Parathyroid adenoma (tissue), 2 donors: ENCODE results near the gene GGT5.
"Not testable (repeated sequence)": the region's sequence is repeated elsewhere in the genome, so short reads cannot be mapped to it uniquely, and the experiment has no call there.

Source experiments
- H2AFZ ChIP-seq: fragments of 300-600 bp; sonication (generic); one replicate; pipeline ENCODE4 v1.7.0; 2017; ENCODE audit warnings: antibody characterized with exemption, mild to moderate bottlenecking
- H3K27ac ChIP-seq: fragments of 300-600 bp; sonication (generic); one replicate; pipeline ENCODE4 v1.7.0; 2017
- H3K27me3 ChIP-seq: fragments of 300-600 bp; sonication (generic); one replicate; pipeline ENCODE4 v1.7.0; 2017; ENCODE audit warnings: low read length; ENCODE audit not compliant: control insufficient read depth, insufficient read depth
- H3K36me3 ChIP-seq: fragments of 300-600 bp; sonication (generic); one replicate; pipeline ENCODE4 v1.7.0; 2017; ENCODE audit warnings: low read length; ENCODE audit not compliant: control insufficient read depth, insufficient read depth
- H3K4me1 ChIP-seq: fragments of 300-600 bp; sonication (generic); one replicate; pipeline ENCODE4 v1.7.0; 2017; ENCODE audit warnings: control low read depth
- H3K4me2 ChIP-seq: fragments of 300-600 bp; sonication (generic); one replicate; pipeline ENCODE4 v1.7.0; 2017; ENCODE audit warnings: low read length
- H3K4me3 ChIP-seq: fragments of 300-600 bp; sonication (generic); one replicate; pipeline ENCODE4 v1.7.0; 2017; ENCODE audit warnings: low read depth, low read length
- H3K79me2 ChIP-seq: fragments of 300-600 bp; sonication (generic); one replicate; pipeline ENCODE4 v1.7.0; 2017; ENCODE audit warnings: control low read depth
- H3K9ac ChIP-seq: fragments of 300-600 bp; sonication (generic); one replicate; pipeline ENCODE4 v1.7.0; 2017; ENCODE audit warnings: mild to moderate bottlenecking
- H3K9me3 ChIP-seq: fragments of 300-600 bp; sonication (generic); one replicate; pipeline ENCODE4 v1.7.0; 2017; ENCODE audit warnings: low read length; ENCODE audit not compliant: control insufficient read depth
- CTCF ChIP-seq: fragments of 300-600 bp; sonication (generic); IDR thresholded peaks from one replicate; pipeline ENCODE4 v1.7.0; 2017; ENCODE audit warnings: antibody characterized with exemption, mild to moderate bottlenecking
- donor health status: primary hyperparathyroidism.

GGT5 gene

GRCh38 chr22:24273906-24274305, 29.0 kb upstream of the GGT5 start:
- not testable (repeated sequence) for H3K9me3 ChIP-seq, H3K79me2 ChIP-seq, H3K4me2 ChIP-seq, H3K9ac ChIP-seq, H3K27ac ChIP-seq, H3K36me3 ChIP-seq, H3K4me3 ChIP-seq, H3K27me3 ChIP-seq, H3K4me1 ChIP-seq, H2AFZ ChIP-seq

- not testable (repeated sequence) for H3K27me3 ChIP-seq, H3K4me1 ChIP-seq, H3K79me2 ChIP-seq, H3K4me2 ChIP-seq, H3K36me3 ChIP-seq, H3K27ac ChIP-seq, H2AFZ ChIP-seq, H3K9me3 ChIP-seq, H3K9ac ChIP-seq, H3K4me3 ChIP-seq
Measured at GRCh38 chr22:24273031-24273430, 28.1 kb upstream of the GGT5 start.

- no peak overlapping the region for H3K9ac ChIP-seq
- peaks cover 4% of the 10 kb centered on the region for H3K79me2 ChIP-seq
- no peaks in the 10 kb centered on the region for H3K9me3 ChIP-seq
- peak overlapping the region; percentile 92 for H2AFZ ChIP-seq
- no peaks in the 10 kb centered on the region for H3K4me1 ChIP-seq
- peak overlapping the region; percentile 96 for H3K4me3 ChIP-seq
- H3K27me3 ChIP-seq = no peaks in the 10 kb centered on the region
- no peak for TF ChIP-seq CTCF
- H3K27ac ChIP-seq = peak overlapping the region; percentile 69
- no peaks in the 10 kb centered on the region for H3K36me3 ChIP-seq
- peak overlapping the region; percentile 90 for H3K4me2 ChIP-seq
Measured at GRCh38 chr22:24271386-24271854, 26.5 kb upstream of the GGT5 start.

- Histone ChIP-seq H3K36me3 (no peaks in the 10 kb centered on the region), H3K27me3 (no peaks in the 10 kb centered on the region), H3K4me3 (peak within 1 kb of the TSS; percentile 96), H3K4me2 (peak within 1 kb of the TSS; percentile 90), H3K27ac (peak within 1 kb of the TSS; percentile 69), H2AFZ (peak within 1 kb of the TSS; percentile 92), H3K79me2 (peaks cover 2% of the 10 kb centered on the region), H3K9me3 (no peaks in the 10 kb centered on the region), H3K9ac (no peak within 1 kb of the TSS), H3K4me1 (no peaks in the 10 kb centered on the region)
- TF ChIP-seq CTCF = peak; percentile 11
Measured at GRCh38 chr22:24270556-24271385, 25.9 kb upstream of the GGT5 start, which contains the start of gene SPECC1L. SPECC1L (plus strand) TSS chr22:24270831; CDS start chr22:24302232, 31,401 bp downstream.

GRCh38 chr22:24266495-24266894, 21.6 kb upstream of the GGT5 start:
- H3K36me3 ChIP-seq, H3K79me2 ChIP-seq, H3K9me3 ChIP-seq, H3K4me3 ChIP-seq, H2AFZ ChIP-seq, H3K27ac ChIP-seq, H3K27me3 ChIP-seq, H3K4me1 ChIP-seq, H3K9ac ChIP-seq, H3K4me2 ChIP-seq: not testable (repeated sequence)

GRCh38 chr22:24265734-24266133, 20.9 kb upstream of the GGT5 start:
- Histone ChIP-seq H3K9me3 (no peaks in the 10 kb centered on the region), H3K36me3 (no peaks in the 10 kb centered on the region), H3K4me3 (no peak overlapping the region), H3K4me1 (no peaks in the 10 kb centered on the region), H3K9ac (no peak overlapping the region), H3K4me2 (no peak overlapping the region), H3K27ac (no peak overlapping the region), H3K27me3 (no peaks in the 10 kb centered on the region), H3K79me2 (no peaks in the 10 kb centered on the region), H2AFZ (no peak overlapping the region)
- TF ChIP-seq CTCF = no peak

GRCh38 chr22:24264329-24264896, 19.5 kb upstream of the GGT5 start:
- H3K9me3 ChIP-seq, H3K27me3 ChIP-seq, H2AFZ ChIP-seq, H3K4me2 ChIP-seq, H3K36me3 ChIP-seq, H3K4me3 ChIP-seq, H3K4me1 ChIP-seq, H3K9ac ChIP-seq, H3K27ac ChIP-seq, H3K79me2 ChIP-seq: not testable (repeated sequence)

GRCh38 chr22:24263479-24263878, 18.6 kb upstream of the GGT5 start:
- H3K4me1 ChIP-seq, H3K4me2 ChIP-seq, H3K9ac ChIP-seq, H3K79me2 ChIP-seq, H3K27ac ChIP-seq, H3K36me3 ChIP-seq, H3K27me3 ChIP-seq, H3K9me3 ChIP-seq, H3K4me3 ChIP-seq, H2AFZ ChIP-seq: not testable (repeated sequence)
